ENCODE measurements around the gene KIAA1328. TPM values are rescaled to one million over a fixed set of nuclear protein-coding genes. Genes with fewer than 3 reads are reported as not detected.

KIAA1328 gene
- 1.2 to 1.9 TPM (median 1.5 TPM) in 5 replicates for total RNA-seq (2022; extraction: Qiagen RNA extraction)

DNA sequence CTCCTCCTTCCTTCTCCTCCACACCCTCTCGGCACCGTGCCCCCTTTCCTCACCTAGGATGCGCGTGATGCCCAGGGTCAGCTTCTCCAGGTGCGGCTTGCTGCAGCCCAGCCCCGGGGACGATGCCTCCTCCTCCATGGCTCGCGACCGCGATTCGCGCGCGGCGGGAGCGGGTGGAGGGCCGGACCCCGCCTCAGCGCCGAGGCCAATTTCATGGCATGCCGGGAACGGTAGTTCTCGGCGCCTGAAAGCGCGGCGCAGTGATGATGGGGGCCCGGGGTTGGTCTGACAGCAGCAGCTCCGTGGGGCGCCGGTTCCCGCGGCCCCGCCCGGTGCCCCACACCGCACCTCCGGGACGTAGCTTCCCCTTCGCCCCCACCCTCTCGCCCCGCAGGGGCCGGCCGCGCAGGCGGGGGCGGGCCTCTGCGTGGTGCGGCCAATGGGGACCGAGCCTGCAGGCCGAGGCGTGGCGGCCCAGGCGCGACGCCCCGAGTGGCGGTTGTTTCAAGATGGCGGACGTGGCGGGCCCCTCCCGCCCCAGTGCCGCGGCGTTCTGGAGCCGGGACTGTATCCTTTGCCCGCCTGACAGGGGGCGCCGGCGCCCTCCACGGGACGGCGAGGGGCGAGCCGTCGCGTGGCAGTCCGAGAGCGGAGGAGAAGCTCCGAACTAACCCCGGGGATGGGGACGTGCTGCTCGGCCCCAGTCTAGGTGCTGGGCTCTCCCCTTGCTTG lies at the start of gene KIAA1328, which contains the start of gene TPGS2:
KIAA1328 (plus strand) TSS at position 498 of the 732 bp plus-strand sequence; CDS start at position 510, 12 bp downstream.
TPGS2 (minus strand) TSS at position 373 of the 732 bp plus-strand sequence; CDS start at position 138, 235 bp downstream.

Other genes starting within 250 kb of the KIAA1328 start
- 83.2 to 90.4 TPM (median 89.0 TPM) in 5 replicates for gene TPGS2, start 125 bp upstream of the KIAA1328 start, total RNA-seq (2022; extraction: Qiagen RNA extraction)